Measurements from ENCODE around the gene ABCA1.
"Not testable (repeated sequence)": the region's sequence is repeated elsewhere in the genome, so short reads cannot be mapped to it uniquely, and the experiment has no call there.

GRCh38 chr9:104958006-104958405 is 30.1 kb upstream of the ABCA1 start:
- not testable (repeated sequence) for TF ChIP-seq EZH2 (IDR thresholded peaks at IDR 0.05; ENCODE audit: borderline replicate concordance, low read depth, low read length, poor library complexity, severe bottlenecking)
- TF ChIP-seq, protein P1, sequence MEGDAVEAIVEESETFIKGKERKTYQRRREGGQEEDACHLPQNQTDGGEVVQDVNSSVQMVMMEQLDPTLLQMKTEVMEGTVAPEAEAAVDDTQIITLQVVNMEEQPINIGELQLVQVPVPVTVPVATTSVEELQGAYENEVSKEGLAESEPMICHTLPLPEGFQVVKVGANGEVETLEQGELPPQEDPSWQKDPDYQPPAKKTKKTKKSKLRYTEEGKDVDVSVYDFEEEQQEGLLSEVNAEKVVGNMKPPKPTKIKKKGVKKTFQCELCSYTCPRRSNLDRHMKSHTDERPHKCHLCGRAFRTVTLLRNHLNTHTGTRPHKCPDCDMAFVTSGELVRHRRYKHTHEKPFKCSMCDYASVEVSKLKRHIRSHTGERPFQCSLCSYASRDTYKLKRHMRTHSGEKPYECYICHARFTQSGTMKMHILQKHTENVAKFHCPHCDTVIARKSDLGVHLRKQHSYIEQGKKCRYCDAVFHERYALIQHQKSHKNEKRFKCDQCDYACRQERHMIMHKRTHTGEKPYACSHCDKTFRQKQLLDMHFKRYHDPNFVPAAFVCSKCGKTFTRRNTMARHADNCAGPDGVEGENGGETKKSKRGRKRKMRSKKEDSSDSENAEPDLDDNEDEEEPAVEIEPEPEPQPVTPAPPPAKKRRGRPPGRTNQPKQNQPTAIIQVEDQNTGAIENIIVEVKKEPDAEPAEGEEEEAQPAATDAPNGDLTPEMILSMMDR (conservative IDR thresholded peaks at IDR 0.05; ENCODE audit: low read depth, low read length), result not testable (repeated sequence)
